Activated CD4-positive, alpha-beta T cell treated with anti-CD3 and anti-CD28 coated beads, Interleukin-2, Interleukin-6, amounts not matched to agents 100 ng/mL and 50 ng/mL, durations not matched to agents 16 hours and 8 hours (primary cell): ENCODE measurements around the gene ARFGAP3.
A peak's percentile ranks its signal among the peaks of the same experiment; 100 is the strongest.
"Not testable (repeated sequence)": the region's sequence is repeated elsewhere in the genome, so short reads cannot be mapped to it uniquely, and the experiment has no call there.

Experiments used
- DNase-seq: peaks from one replicate; pipeline ENCODE4 v3.0.0-alpha.2; 2020

The ARFGAP3 gene

DNA sequence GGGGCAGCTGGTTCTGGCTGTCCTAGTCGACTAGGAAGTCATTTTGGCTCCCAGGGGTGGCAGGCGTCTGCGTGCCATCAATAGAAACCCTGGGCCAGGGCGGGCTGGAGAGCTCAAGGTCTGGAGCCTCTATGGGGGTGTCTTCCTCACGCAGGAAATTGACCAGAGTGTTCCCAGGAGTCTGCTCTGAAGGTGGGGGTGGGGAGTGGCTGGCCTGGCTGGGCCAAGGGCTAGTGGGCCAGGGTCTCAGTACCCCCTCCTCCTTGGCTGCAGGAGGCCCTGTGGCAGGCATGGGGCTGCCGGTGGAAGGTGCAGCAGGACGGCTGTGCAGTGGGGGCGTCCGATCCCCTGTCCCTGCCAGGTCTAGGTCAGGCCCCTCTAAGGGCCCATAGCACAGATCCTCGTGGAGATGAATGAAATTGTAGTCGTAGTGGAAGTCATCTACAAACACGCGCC is 64.6 kb downstream of the ARFGAP3 start:
- DNase-seq = no peak

DNA sequence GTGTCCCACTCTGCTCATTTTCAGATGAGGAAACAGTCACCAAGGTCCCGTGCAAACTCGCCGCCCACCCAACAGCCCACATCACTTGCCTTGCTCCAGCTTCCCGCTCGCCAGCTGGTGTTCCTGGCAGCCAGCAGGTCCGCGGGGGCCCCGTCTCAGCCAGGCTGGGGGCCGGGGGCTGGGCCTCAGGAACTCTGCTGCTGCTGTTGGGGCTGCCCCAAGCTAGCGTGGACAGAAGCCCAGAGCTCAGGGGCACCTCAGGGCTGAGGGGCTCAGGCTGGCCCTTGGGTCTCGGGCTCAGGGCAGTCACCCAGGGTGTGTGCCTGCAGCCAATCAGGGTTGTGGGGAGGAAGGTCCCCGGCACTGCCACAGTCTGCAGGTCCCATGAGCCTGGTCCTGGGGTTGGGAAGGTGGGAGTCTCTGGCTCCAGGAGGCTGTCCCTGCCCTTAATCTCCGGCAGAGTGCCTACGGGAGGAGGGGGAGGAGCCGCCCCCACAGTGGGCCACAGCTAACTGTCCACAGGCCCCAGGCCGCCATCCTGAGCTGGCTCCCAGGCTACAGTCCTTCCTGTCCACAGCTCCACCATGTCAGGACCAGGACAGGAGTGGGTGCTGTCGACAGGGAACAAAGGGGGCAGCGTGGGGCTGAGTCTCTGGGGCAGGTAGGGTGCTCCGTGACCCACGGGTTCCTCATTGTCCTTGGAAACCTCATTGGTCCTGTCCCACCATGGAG is 65.2 kb downstream of the ARFGAP3 start:
- no peak for DNase-seq

DNA sequence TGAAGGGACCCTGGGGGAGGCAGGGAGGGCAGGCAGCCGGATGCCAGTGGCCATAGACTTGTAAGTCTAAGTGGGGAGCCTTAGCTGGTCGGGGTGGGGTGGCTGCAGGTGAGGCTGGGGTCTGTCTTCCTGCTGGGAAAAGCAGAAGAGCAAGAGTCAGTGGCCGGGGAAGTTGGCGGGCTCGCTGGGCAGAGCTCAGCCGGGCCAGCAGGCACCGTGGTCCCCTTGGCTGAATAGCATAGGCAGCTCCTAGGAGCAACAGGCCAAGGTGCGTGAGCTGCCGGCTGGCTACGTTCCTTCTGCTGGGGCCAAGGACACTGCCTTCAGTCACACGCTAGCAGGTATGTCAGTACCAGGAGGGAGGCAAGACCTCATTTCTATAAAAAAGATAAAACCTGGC is 68.6 kb downstream of the ARFGAP3 start:
- no peak for DNase-seq

DNA sequence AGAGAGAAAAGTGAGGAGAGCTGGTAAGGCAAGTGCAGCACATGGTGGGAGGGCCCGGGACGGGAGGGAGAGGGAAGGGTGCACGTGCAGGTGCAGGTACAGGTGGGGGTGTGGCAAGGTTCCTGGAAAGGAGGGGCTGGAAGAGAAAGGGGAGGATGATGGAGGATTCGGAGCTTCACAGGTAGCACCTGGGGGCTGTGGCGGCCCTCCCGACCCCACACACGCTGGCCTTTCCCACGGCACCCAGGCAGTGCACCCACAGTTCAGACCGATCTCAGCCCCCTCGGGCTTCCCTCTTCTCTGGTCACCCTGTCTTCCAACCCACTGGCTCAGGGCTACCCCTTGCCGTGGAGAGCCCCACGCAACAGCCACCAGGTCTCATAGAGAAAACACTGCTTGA is 69.1 kb downstream of the ARFGAP3 start:
- DNase-seq = no peak

DNA sequence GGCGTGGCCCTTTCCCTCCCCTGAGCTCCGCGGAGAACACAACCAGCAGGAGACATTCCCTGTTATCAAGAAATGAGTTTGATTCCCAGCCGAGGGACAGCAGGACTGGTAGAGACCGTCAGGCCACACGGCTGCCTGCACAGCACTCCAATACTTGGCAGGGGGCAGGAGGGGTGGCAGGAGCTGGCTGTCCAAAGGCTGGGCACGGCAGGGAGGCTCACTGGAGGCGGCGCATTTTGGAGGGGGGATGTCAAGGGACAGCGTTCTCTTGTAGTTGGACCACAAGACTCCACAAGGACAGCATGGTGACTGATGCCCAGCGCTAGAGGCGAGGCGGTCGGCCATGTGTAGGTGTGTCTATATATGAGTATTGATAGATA is 69.7 kb downstream of the ARFGAP3 start:
- DNase-seq = no peak

DNA sequence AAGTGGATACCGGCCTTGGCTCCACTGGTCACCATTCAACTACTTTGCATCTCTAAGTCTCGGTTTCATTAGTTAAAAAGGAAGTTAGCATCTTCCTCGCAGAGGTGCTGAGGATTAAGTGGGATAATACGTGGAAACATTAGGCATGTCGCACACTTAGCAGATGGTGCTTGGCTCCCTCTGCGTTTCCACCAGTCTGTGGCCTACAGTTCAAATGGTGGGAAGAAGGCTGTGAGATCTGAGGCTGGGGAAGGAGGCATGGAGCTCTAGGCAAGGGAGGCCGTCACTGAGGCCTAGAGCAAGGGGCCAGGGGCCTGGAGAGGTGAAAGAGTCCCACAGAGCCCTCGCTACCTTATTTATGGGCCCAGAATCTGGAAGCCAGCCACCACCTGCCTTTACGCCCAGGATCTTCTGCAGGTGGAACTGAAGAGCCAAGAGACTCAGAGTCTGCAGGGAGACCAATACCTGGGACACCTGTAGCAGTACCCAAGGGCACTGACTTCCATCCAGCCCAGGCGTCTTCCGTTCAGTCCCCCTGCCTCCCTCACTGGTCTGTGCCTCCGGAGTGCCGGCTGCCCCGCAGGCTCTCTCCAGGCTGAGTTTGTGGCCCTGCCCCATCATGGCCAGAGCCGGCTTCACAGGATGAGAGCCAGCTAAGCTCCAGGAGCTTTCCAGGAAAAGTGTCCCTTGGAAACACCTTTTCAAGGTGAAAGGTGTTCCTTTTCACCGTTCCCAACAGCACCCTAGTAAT is 70.3 kb downstream of the ARFGAP3 start:
- no peak for DNase-seq

DNA sequence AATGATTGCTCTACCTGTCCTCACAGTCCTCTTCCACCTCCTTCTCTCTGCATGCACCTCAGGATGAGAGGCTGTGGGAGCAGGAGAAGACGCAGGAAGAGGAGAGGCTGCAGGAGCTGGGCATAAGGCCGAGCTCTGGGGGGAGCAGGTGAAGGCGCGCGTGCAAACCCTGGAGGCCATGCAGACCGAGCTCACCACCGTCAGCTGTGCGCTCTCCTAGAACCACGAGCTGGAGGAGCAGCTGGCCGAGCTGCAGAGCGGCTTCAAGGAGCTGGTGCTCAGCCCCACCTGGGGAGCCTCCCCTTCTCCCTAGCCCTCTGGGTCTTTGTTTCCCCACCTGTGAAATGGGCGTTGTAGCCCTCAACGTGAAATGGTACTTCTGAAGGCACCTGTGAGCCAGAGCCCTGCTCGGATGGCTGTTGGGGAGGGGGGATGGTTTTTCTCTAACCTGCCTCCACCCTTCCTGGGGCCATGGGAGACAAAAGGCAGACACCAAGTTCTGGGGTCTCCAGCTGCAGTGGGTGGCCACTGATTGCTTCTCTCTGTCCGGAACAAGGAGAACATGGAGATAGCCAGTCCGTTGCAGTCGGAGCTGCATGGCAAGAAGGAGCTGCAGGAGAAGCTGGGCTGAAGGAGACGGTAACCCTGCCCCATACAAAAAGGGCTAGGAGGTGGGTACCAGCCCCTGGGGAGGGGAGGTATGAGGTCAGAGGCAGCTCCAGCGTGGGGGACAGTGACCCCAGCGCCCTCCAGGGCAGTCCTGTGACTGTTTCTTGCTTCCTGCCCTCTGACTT is 71.2 kb downstream of the ARFGAP3 start:
- no peak for DNase-seq

DNA sequence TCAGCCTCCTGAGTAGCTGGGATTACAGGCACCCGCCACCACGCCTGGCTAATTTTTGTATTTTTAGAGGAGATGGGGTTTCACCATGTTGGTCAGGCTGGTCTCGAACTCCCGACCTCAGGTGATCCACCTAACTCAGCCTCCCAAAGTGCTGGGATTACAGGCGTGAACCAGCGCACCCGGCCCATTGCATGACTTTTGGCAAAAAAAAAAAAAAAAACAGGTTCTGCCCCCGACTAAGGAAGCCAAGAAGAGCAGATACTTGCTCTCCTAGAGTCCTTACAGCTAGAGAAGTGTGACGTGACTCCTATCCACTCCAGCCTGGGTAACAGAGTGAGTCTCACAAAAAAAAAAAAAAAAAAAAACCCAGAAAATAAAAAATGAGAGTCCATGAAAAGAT is 74.8 kb downstream of the ARFGAP3 start:
- not testable (repeated sequence) for DNase-seq

DNA sequence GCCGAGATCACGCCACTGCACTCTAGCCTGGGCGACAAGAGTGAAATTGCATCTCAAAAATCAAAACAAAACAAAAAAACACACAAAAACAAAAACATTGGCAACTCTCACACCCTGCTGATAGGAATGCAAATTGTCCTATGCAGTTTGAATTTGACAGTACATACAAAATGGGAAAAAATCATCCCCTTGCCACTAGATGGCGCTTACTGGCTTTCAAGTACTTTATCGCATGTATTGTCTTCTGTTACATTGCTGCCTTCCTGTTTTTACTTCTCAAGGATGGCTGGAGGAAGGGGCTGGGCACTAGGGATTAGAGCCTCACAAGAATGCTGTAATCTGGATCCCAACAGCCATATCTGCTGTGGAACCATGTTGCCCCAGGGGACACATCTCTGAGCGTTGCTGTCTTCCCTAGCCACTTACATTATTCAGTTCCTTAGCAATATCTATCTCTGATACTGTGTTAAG is 77.0 kb downstream of the ARFGAP3 start:
- peak; percentile 73 for DNase-seq

DNA sequence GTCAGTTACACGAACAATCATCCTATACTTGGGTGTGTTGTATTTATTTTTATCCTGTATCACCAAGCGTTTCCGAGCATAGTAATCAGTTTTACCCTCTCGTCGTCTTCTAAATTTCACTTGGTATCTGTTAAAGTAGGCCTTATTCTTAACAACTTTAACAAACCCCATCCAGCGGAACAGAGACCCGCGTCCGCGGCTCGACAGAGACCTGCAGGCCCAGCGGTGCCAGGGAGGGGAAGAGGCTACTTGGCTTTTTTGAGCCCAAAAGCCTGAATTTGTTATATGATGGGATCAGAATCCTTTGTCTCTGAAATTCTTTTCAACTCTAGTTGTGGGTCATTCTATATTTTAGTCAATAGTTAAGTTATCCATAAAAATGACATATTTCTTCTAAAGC is 79.9 kb downstream of the ARFGAP3 start:
- no peak for DNase-seq

DNA sequence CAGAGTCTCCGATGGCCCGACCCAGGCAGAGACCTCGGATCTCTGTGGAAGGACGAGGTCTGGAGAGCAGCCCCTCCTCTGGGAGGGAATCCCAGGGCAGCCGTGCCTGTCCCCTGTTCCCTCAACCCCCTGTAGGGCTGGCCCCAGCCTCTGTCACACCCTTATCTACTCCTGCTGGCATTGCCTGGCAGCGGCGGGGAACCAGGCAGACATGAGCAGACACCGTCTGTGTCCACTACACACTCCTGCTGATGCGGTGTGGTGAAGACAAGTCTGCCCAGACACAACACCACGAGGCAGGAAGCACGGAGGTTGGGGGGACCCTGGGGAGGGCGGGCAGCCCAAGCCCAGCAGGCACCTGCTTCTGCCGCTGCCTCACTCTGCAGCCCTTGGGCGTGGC is 83.9 kb downstream of the ARFGAP3 start:
- no peak for DNase-seq

DNA sequence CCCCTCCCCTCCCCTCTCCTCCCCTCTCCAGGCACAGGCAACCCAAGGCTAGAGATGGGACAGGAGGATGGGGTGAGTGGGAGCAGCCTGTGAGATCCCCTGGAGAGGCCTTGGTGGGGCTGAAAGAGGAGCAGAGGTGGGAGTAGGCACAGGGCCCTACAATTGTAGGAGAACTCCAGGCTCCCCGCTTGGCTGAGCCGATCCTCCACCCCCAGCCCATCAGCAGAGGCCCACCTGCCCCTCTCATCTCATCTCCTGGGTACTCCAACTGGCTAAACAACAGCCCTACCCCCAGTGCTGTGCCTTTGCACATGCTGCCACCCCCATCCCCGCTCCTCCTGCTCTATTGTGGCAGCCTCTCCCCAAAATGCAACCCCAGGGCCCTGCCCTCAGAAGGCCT is 84.4 kb downstream of the ARFGAP3 start:
- DNase-seq = no peak

DNA sequence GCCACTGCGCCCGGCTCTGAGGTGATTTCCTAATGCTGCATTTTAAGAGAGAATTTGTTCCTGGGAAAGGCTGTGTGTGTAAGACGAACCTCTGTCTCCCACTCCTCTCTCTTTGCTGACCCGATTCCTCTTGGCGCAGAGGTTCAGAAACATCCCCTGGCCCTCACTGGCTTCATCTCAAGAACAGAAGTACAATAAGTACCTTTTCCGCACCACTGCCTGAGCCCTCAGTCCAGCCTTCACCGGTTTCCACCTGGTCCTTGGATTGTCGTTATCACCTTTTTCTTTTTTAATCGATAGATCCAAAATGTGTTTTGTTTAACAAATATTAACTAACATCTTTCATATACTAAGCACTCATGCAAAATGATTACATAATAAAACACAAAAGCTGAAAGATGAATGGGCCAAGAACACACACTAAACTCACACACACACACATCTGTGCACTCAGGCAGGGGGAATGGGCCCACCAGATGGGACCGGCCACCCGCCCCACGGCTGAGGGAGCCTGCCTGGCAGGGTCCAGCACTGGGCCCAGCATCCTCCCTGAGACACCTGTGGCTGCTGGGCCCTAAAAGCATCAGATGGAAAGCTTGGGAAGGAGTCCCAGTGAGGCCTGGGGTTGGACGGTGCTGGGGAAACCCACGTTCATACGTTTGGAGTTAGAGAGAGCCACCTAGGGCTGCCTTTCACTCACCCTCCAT is 86.0 kb downstream of the ARFGAP3 start:
- no peak for DNase-seq

DNA sequence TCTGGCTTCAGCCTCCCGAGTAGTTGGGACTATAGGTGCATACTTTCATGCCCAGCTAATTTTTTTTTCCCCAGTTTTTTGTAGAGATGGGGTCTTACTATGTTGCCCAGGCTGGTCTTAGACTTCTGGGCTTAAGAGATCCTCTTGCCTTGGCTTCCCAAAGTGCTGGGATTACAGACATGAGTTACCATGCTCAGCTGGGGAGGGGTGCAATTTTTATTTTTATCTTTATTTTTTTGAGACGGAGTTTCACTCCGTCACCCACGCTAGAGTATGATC is 86.7 kb downstream of the ARFGAP3 start:
- DNase-seq = no peak

DNA sequence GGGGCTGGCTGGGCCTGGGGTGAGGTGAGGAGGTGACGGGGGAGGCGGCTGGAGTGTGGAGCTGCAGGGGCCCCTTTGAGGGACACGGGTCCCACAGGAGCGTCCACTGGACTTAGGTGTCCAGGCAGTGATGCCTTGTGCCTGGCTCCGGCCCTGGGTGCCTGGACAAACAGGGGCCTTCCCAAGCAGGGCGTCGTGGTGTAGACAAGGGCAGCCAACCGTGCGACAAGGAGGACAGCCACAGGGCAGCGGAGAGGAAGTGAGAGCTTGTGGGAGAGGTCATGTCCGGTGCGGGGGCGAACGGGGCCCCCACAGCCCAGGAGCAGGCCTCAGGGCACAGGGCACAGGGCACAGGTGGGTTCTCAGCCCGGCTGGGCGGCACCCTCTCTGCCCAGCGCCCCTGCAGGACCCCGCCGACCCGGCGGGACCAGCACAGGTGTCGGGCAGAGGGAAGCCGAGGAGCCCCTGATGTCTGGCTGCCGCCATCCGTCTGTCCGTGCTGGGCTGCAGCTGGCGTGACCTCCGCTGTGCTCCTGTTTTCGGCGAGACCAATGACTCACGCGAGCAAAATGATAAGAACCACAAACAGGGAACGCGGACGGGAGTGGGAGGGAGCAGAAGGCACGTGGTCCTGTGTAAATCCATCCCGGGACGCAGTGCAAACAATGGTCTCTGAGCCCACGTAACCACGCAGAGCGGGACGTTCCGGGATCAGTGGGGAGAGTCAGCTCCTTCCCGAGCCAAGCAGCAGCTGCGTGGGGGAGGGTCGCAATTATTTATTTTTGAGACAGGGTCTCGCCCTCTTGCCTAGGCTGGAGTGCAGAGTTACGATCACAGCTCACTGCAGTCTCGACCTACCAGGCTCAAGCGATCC is 87.3 kb downstream of the ARFGAP3 start:
- DNase-seq = no peak

DNA sequence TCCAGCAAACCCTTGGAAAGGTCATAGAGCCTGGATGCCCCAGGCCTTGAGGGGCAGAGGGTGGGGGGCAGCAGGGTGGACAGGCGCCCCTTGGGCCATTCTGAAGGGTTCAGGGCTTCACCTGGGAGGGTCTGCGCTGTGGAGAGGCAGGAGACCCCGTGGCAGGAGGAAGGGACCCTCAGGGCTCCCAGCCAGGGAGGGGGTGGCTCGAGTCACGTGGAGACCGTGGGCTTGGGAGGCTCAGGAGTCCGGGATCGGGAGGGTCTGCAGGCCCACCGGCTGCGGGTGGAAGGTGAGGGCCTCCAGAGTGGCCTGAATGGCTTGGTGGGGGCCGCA is 87.9 kb downstream of the ARFGAP3 start:
- DNase-seq = no peak

DNA sequence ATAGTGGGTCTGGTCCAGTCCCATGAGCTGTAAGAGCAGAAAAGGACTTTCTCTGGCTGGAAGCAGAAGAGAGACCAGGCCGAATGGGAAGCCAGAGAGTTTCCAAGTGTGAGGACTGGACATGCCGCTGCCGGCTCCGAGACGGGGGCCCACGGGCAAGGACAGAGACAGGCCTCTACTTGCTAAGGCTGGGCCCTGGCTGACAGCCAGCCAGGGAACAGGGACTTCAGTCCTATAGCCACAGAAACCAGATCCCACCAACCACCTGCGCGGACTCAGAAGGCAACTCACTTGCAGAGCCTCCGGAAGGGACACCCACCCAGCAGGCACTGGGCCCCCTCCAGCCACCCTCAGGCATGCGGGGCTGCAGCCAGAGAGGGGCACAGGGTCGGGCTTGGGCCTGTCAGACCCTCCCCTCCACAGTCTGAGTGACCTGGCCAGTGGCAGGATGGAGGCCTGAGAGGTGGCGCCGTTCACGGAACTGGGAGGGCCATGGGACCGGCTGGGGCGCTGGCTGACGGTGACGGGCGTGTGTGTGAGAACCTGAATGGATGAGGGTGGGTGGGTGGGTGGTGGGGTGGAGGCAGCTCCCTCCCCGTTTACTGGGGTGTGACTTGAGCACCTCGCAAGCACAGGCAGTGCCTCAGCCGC is 88.6 kb downstream of the ARFGAP3 start:
- no peak for DNase-seq

DNA sequence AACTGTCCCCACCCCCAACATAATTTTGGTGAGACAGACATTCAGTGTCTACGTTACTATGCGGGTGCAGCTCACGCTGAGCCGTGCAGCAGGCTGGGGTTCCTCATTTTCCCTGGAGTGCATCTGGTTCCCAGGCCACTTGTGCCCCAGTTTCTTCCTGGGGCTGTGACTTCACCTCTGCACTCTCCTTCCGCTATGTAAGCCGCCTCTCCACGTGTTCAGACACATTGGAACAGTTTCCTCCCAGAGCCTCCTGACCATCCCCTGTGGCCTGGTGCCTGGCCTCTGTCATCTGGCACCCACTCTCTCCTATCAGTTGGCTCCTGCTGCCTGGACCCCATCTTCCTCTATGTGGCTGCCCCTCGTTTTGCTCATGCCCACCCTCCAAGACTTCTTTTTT is 90.2 kb downstream of the ARFGAP3 start:
- no peak for DNase-seq

DNA sequence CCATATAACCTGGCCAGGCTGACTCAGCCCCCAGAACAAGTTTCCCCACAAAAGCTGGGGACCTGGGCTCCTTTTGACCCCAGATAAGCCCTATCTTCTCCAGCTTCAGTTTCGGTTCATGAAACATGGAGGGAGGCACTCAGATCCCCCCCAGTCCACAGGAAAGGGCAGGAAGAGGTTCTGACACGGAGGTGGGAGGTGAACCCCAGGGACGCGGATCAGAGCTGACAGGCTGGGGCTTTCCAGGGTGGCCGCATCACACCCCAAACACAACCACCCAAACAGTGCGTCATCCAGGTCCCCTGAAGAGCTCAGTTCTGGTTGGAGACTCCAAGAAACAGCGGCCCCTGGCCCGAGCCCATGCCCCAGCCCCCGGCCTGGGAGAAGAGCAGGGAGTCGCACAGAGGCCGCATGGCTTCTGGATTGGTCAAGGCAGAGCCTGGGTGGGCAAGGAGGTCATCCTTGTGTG is 92.1 kb downstream of the ARFGAP3 start:
- DNase-seq = no peak

DNA sequence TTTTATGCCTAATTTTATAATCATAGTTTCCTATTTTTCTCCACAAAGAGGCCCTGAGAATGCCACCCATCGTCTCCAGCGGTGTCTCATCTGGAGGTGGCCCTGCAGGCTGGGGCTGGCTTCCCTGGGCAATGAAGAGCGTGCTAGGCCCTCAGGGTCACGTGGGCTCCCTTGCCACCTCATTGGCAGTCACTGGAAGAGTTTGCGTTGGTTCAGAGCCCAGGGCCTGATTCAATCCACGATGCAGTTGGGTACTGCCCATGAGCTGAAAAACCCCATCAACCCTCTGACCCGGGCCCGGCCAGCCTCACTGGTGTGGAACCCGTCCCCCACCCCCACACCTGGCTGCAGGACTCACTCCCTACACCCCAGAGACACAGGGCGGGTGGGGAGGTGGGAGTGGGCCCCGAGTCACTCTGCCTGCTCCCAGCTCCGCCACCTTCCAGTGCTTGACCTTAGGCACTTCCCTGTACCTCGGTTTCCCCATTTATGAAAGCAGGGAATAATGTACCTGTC is 93.0 kb downstream of the ARFGAP3 start:
- no peak for DNase-seq

DNA sequence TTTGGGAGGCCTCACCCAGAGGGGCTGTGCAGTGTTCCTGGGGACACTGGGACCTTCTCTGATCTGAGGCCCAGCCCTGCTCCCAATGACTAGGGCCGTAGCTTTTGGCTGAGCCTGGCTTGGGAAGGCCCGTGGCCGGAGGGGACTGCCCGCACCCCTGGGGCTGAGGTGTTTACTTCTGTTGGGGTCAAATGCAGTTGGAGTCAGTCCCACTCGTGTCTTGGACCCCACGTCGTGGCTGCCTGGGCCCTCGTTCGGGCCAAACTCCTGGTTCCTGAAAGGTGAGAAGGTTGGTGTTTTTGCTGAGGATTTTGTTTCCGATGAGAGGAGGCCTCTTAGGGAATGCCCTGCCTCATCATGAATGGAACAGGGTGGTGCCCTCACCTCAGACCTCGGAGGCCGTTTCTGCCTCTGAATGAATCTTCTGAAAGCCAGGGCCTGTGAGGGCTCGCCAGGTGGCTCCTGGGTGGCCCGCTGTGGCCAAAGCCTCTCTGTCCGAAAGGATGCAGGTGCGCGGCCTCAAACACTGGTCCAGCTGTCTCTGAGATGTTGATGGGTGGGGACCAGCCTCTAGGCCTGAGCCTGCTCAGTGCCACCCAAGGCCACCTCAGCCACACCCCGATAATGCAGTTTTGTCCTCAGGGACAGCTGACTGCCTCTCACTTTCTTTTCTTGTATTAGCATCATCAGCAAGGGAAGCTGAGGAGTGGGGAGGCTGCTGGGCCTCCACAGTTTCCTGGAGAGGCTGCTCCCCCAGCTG is 96.1 kb downstream of the ARFGAP3 start:
- no peak for DNase-seq
